Stomach (tissue), 9 donors: ENCODE measurements around the gene FBP1. TPM values are rescaled to one million over a fixed set of nuclear protein-coding genes. Genes with fewer than 3 reads are reported as not detected.
"Not testable (repeated sequence)": the region's sequence is repeated elsewhere in the genome, so short reads cannot be mapped to it uniquely, and the experiment has no call there.

Experiments
- DNase-seq, 2 donors: peaks; one replicate each; pipeline versions ENCODE4 v3.0.0 to v3.0.0-alpha.2; 2013 to 2019
- H3K27ac ChIP-seq, 5 donors: fragments of 200-600 bp in 4 of 5; sonication (generic) in 4 of 5; one replicate each; pipeline ENCODE4 v1.5.1; 2013 to 2019; ENCODE audit warnings: mild to moderate bottlenecking in 1 of 5, moderate library complexity in 1 of 5
- H3K27me3 ChIP-seq, 3 donors: fragments of 200-600 bp; sonication (generic); one replicate each; pipeline ENCODE4 v1.5.1; 2017 to 2019; ENCODE audit warnings: mixed run types in 1 of 3
- H3K36me3 ChIP-seq, 4 donors: fragments of 200-600 bp; sonication (generic); 1 replicate in 3 of 4; 2 replicates in 1 of 4; pipeline ENCODE4 v1.5.1; 2016 to 2019
- H3K4me1 ChIP-seq, 4 donors: fragments of 200-600 bp; sonication (generic); one replicate each; pipeline ENCODE4 v1.5.1; 2016 to 2019
- H3K4me3 ChIP-seq, 4 donors: fragments of 200-600 bp; sonication (generic) in 3 of 4; one replicate each; pipeline ENCODE4 v1.5.1; 2016 to 2019; ENCODE audit warnings: mild to moderate bottlenecking in 1 of 4
- H3K9me3 ChIP-seq, 4 donors: fragments of 200-600 bp; sonication (generic); one replicate each; pipeline ENCODE4 v1.5.1; 2016 to 2019
- EP300 ChIP-seq: sonication (generic); formaldehyde crosslinking; IDR thresholded peaks from one replicate; pipeline ENCODE4 v1.6.1; 2017; ENCODE audit warnings: antibody characterized with exemption
- POLR2A ChIP-seq, 4 donors: fragments of 450-650 bp; IDR thresholded peaks; one replicate each; pipeline ENCODE4 v1.6.1; 2016; ENCODE audit warnings: antibody characterized with exemption in 4 of 4, control low read depth in 2 of 4, mild to moderate bottlenecking in 1 of 4, moderate library complexity in 1 of 4
- POLR2AphosphoS5 ChIP-seq, 3 donors: sonication (generic); formaldehyde crosslinking; IDR thresholded peaks; one replicate each; pipeline ENCODE4 v1.6.1; 2016; ENCODE audit warnings: antibody characterized with exemption in 3 of 3
- WGBS, 5 donors: extraction: QIAGEN DNeasy Blood & Tissue Kit in 3 of 5; methylation state at CpG; one replicate each; pipeline versions ENCODE4 v1.1.5 to v1.1.7; 2013 to 2018; 5-methylcytosine and 5-hydroxymethylcytosine counted together
- intact Hi-C: fragments of 100-400 bp; cut with DNase I; formaldehyde crosslinking; loops from one replicate; pipeline ENCODE4 v1.15.1; 2023; ENCODE audit warnings: low total_unique reads
- polyA plus RNA-seq, 3 donors: library from polyadenylated mRNA; stranded (reverse); fragments of 200-250 nt; gene quantifications; one replicate each; pipeline ENCODE4 v1.2.3, GENCODE V29; 2013
- total RNA-seq, 5 donors: library from RNA; depleted of rRNA; stranded (reverse); fragments of >200 nt; gene quantifications; one replicate each; pipeline versions ENCODE4 v1.1.0 to v1.2.3, GENCODE V29; 2014 to 2016
- TF ChIP-seq, protein P1 (sequence below), 7 experiments: fragments of 450-650 bp in 4 of 7; fragments of 200-600 bp in 3 of 7; sonication (generic) in 3 of 7; IDR thresholded peaks; one replicate each; pipeline ENCODE4 v1.5.1; 2016 to 2019; ENCODE audit warnings: antibody characterized with exemption in 7 of 7, control low read depth in 2 of 7, mild to moderate bottlenecking in 1 of 7
- donor health status: healthy with polysubstance abuse.
- donor health status: Bipolar disorder and iron deficiency.
- donor health status: healthy.

FBP1 gene
- total and polyA plus RNA-seq, 8 donors = 10.7 to 122 (median 42.7) TPM

DNA sequence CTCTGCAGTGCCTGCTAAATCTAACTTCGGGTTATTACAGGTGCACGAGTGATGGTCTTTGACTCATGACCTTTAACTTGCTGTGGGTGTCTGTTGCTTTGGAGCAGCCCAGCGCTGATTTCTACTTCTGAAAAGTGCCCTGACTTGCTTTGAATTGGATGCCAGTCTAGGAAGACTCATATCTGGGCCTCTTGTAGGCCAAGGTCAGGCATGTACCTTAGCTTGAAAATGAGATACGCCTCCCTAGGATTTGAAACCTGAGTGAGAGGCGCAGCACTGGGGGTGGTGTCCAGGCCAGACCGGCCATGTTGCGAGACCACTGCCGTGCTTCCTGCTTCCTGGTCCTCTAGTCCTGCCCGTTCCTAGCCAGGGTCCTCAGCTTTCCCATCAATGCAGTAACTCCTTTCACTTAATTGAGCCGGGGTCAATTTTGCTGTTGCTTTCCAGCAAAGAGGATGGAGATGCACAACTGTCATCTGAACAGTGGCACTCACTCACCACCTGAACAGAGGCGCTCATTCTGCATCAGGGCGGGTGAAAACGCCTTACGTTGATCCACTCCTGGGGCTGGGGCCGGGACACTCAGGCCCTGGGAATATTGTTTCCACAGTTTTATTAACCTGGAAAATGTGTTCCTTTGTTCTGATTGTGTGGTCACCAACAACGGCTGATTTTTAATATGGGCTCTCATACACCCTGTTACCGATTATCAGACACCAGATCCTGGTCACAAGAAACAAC, 70.2 kb downstream of the FBP1 start:
- Histone ChIP-seq H3K27me3 (no peaks in the 10 kb centered on the region), H3K36me3 (peaks cover 0 to 6% (median 2%) of the 10 kb centered on the region in 4 donors), H3K27ac (no peak overlapping the region), H3K4me1 (no peaks in the 10 kb centered on the region), H3K9me3 (no peaks in the 10 kb centered on the region), H3K4me3 (no peak overlapping the region)
- DNase-seq = no peak
- intact Hi-C loops = no loop called here
- WGBS, 5 donors = 92 to 96% (median 94%) methylated on average over 17 of the region's 17 CpGs
- TF ChIP-seq POLR2AphosphoS5 (IDR thresholded peaks at IDR 0.05) (no peak), EP300 (no peak), POLR2A (IDR thresholded peaks at IDR 0.05) (no peak)
- TF ChIP-seq, protein P1, sequence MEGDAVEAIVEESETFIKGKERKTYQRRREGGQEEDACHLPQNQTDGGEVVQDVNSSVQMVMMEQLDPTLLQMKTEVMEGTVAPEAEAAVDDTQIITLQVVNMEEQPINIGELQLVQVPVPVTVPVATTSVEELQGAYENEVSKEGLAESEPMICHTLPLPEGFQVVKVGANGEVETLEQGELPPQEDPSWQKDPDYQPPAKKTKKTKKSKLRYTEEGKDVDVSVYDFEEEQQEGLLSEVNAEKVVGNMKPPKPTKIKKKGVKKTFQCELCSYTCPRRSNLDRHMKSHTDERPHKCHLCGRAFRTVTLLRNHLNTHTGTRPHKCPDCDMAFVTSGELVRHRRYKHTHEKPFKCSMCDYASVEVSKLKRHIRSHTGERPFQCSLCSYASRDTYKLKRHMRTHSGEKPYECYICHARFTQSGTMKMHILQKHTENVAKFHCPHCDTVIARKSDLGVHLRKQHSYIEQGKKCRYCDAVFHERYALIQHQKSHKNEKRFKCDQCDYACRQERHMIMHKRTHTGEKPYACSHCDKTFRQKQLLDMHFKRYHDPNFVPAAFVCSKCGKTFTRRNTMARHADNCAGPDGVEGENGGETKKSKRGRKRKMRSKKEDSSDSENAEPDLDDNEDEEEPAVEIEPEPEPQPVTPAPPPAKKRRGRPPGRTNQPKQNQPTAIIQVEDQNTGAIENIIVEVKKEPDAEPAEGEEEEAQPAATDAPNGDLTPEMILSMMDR (IDR thresholded peaks at IDR 0.05) = no peak

DNA sequence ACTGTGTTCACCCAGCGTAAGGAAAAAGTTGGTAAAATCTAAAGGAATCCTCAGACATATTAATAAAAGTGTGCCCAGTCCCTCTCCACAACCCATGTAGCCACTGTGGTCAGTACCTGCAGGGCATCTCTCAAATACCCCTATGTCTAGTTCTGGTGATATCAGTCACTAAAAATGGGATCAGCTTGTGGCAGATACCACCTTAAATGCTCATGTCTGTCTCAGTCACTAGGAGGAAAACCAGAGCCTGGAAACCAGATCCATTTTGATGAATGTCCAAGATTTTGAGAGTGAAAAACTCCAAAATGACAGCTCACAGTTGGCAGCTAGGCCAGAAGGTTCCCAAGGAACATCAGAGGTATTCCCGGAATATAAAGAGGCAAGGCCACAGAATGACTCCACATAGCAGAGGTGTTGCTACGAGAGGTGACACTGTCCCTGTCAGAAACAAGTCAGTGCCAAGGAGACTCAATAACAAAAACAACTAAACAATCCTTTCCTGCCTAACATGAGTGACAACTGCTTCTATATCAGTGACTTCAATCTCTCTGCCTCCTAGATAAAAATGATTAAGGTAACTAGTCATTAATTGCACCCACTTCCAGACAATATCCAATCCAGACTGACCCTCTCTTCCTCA, 70.9 kb downstream of the FBP1 start:
- H3K27me3 ChIP-seq = no peaks in the 10 kb centered on the region
- no peaks in the 10 kb centered on the region for H3K4me1 ChIP-seq
- intact Hi-C loops = no loop called here
- no peak overlapping the region for H3K27ac ChIP-seq
- no peaks in the 10 kb centered on the region for H3K9me3 ChIP-seq
- DNase-seq = no peak
- no peak overlapping the region for H3K4me3 ChIP-seq
- 73 to 93% (median 79%) methylated on average over 3 of the region's 3 CpGs for WGBS, 5 donors
- peaks cover 0 to 6% (median 2%) of the 10 kb centered on the region in 4 donors for H3K36me3 ChIP-seq
- no peak for TF ChIP-seq EP300
- TF ChIP-seq POLR2A (IDR thresholded peaks at IDR 0.05) = no peak
- no peak for TF ChIP-seq POLR2AphosphoS5 (IDR thresholded peaks at IDR 0.05)
- TF ChIP-seq, protein P1 (IDR thresholded peaks at IDR 0.05) = no peak

DNA sequence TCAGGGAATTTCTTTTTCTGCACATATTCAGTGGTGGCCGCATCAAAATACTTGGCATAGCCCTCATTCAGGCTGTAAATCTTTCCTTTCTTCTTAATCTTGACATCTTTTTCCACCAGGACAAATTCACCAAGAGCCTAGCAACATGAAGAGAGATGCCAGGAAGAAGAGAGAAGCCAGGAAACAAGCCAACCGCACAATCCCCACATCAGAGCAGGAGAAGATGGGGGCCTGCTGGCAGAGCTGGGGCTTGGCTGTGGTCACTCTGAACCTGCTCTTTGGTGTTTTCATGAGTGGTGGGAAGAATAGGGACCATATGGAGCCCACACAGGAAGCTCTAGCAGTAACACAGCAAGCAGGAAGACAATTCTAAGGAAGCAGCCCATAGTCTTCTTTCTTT, 72.0 kb downstream of the FBP1 start:
- Histone ChIP-seq H3K9me3 (no peaks in the 10 kb centered on the region), H3K36me3 (peaks cover 0 to 6% (median 2%) of the 10 kb centered on the region in 4 donors), H3K27me3 (no peaks in the 10 kb centered on the region), H3K4me3 (no peak overlapping the region), H3K27ac (no peak overlapping the region), H3K4me1 (no peaks in the 10 kb centered on the region)
- TF ChIP-seq, protein P1 (IDR thresholded peaks at IDR 0.05) = no peak
- no peak for TF ChIP-seq EP300
- TF ChIP-seq POLR2A (IDR thresholded peaks at IDR 0.05) = no peak
- no peak for TF ChIP-seq POLR2AphosphoS5 (IDR thresholded peaks at IDR 0.05)
- DNase-seq = no peak
- 84 to 97% (median 91%) methylated on average over 2 of the region's 2 CpGs for WGBS, 5 donors
- intact Hi-C loops = no loop called here

DNA sequence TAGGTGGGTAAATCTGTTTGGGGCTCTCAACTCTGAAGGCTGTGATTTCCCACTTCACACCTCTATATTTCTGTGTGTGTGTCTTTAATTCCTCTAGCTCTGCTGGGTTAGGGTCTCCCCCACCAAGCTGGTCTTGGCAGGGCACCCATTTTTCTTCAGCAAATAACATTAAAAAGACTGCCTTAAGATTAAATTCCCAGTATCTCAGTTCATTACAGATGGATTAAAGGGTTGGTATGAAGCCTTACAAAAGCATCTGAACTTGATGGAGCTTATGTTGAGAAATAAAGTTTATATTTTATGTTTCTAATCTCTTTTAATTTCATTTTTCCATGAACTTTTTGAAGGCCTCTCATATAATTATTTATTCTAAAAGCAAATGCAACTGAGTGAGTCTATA, 72.8 kb downstream of the FBP1 start:
- H3K27ac ChIP-seq = no peak overlapping the region
- no peaks in the 10 kb centered on the region for H3K9me3 ChIP-seq
- H3K4me3 ChIP-seq = no peak overlapping the region
- intact Hi-C loops = no loop called here
- no peaks in the 10 kb centered on the region for H3K4me1 ChIP-seq
- TF ChIP-seq, protein P1 (IDR thresholded peaks at IDR 0.05) = no peak
- TF ChIP-seq POLR2A (IDR thresholded peaks at IDR 0.05) (no peak), POLR2AphosphoS5 (IDR thresholded peaks at IDR 0.05) (no peak), EP300 (no peak)
- H3K27me3 ChIP-seq = no peaks in the 10 kb centered on the region
- H3K36me3 ChIP-seq = peaks cover 0 to 6% (median 0%) of the 10 kb centered on the region in 4 donors
- no peak for DNase-seq

DNA sequence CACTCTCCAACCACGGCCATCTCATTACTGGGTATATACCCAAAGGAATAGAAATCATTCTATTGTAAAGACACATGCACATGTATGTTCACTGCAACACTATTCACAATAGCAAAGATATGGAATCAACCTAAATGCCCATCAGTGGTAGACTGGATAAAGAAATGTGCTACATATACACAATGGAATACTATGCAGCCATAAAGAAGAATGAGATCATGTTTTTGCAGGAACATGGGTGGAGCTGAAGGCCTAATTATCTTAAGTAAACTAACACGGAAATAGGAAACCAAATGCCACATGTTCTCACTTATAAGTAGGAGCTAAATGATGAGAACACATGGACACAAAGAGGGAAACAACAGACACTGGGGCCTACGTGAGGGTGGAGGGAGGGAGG, 75.0 kb downstream of the FBP1 start:
- H3K4me1 ChIP-seq, DNase-seq, H3K27ac ChIP-seq, H3K36me3 ChIP-seq, H3K27me3 ChIP-seq, intact Hi-C loops, H3K4me3 ChIP-seq, H3K9me3 ChIP-seq: not testable (repeated sequence)
- WGBS, 5 donors = 60 to 80% (median 76%) methylated on average over 3 of the region's 3 CpGs
